ENCODE data around the gene SEMA6B. TPM values are rescaled to one million over a fixed set of nuclear protein-coding genes. Genes with fewer than 3 reads are reported as not detected.

SEMA6B gene
- polyA plus RNA-seq, 1 donor from 2014 or later = not detected

DNA sequence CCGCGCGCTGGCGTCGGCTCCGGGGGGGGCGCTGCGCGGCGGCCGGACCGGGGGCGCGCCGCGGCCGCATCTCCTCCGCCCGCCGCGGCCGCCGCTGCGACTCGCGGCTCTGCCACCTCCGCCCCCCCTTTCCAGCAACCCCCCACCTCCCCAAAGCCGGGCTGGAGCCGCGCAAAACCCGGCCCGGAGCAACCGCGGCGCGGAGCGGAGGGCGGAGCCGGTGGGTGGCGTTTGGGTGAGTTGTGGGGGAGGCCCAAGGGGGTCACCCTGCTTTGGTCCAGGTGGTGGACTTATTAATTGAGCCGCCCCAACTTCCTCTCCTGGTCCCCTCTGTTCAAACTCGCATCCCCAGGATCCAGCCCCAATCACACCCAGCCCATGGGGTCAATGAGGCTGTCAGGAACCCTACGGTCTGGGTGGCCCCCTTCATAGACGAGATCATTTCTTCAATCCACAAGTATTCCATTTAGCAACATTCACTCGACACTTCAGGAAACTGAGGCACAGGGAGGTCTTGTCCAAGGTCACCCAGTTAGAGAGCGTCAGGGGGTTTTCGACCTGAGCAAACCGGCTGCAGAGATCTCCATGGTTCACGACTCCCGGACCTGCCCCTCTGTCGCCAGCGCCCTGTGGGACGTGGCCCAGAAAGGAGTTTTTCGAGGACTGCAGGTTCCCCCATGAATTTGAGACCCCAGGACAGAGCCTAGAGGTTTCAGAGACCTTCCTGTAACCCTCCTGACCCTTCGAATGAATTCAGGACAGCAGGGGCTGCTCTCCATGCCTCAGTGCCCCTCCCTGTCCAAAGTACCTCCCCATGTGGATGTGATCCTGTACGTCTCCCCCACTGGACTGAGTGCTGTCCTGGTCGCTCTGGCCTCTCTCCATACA, 22.4 kb upstream of the SEMA6B start:
- Mint-ChIP-seq H3K4me3 (peak overlapping the region in 3 of 4 donors; percentile 63 to 70 (median 65)), H3K9me3 (no peaks in the 10 kb centered on the region), H3K27ac (no peak overlapping the region), H3K27me3 (peaks cover 45% of the 10 kb centered on the region), H3K4me1 (peaks cover 4 to 7% (median 5%) of the 10 kb centered on the region in 3 donors), H3K36me3 (peaks cover 2% of the 10 kb centered on the region)

GRCh38 chr19:4580961-4581665, 21.6 kb upstream of the SEMA6B start:
- H3K4me1 Mint-ChIP-seq = peaks cover 4 to 7% (median 5%) of the 10 kb centered on the region in 3 donors
- no peak overlapping the region for H3K27ac Mint-ChIP-seq
- H3K27me3 Mint-ChIP-seq = peaks cover 49% of the 10 kb centered on the region
- peaks cover 2% of the 10 kb centered on the region for H3K36me3 Mint-ChIP-seq
- no peaks in the 10 kb centered on the region for H3K9me3 Mint-ChIP-seq
- no peak overlapping the region for H3K4me3 Mint-ChIP-seq

DNA sequence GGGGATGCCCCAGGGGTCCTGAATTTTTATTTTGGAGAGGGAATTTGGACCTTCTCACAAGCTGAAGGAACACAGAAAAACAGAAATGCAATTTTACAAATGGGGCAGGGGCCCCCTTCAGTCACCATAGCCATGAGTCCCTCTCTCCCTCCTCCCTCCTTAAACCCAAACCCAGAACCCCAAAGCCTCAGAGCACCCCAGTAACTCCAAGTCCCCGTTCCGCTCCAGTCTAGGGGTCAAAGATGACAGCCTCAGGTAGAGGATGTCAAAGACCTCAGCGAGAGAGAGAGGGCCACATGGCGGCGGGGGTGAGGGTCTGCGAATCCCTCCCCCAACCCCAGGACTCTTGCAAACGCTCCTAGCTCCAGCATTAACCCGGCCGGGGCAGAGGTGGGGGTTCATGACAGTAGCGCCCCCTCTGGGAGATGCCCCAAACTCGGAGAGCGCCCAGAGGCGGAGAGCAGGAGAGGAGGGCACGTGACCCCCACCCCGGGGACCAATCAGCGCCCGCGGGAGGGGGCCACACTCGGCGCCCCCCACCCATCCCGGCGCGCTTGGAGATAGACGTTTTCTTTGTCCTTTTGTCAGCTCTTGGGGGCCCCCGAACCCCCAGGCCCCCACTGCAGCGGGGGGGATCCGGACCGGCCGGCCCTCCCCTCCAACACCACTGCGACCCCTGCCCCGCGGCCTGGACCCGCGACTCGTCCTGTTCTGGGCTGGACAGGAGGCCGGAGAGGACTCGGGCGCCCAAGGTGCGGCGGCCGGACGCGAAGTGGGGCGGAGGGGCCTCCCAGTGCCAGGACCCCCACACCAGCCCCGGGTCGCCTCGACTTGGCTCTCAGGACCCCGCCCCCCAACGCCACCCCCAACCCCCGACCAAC, 20.8 kb upstream of the SEMA6B start:
- Mint-ChIP-seq H3K4me1 (peaks cover 4 to 7% (median 6%) of the 10 kb centered on the region in 3 donors), H3K27me3 (peaks cover 46% of the 10 kb centered on the region), H3K4me3 (no peak overlapping the region), H3K27ac (no peak overlapping the region), H3K9me3 (no peaks in the 10 kb centered on the region), H3K36me3 (no peaks in the 10 kb centered on the region)

DNA sequence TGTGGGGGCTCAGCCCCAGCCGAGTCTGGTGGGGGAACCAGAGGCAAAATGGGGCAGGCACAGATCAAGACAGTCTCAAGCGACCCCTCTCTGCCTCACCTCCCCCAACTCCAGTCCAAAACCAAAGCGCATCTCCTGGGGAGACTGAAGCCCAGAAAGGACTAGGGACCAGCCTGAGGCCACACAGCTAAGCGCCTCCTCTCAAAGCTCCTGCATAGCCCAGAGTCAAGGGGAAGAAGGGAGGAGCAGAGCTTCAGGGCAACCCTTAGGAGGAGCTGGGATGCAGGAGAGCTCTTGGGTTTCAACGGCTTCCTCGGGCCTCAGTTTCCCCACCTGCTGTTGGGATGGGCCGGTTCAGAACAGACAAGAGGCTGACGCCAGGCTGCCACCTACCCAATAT, 19.9 kb upstream of the SEMA6B start:
- Mint-ChIP-seq H3K9me3 (no peaks in the 10 kb centered on the region), H3K4me1 (peaks cover 4 to 7% (median 5%) of the 10 kb centered on the region in 3 donors), H3K27ac (no peak overlapping the region), H3K36me3 (no peaks in the 10 kb centered on the region), H3K27me3 (peaks cover 43% of the 10 kb centered on the region), H3K4me3 (no peak overlapping the region)

- H3K27ac Mint-ChIP-seq = peak overlapping the region in 1 of 3 donors; percentile 53
- H3K27me3 Mint-ChIP-seq = peaks cover 43% of the 10 kb centered on the region
- peaks cover 4 to 7% (median 5%) of the 10 kb centered on the region in 3 donors for H3K4me1 Mint-ChIP-seq
- no peaks in the 10 kb centered on the region for H3K9me3 Mint-ChIP-seq
- H3K36me3 Mint-ChIP-seq = no peaks in the 10 kb centered on the region
- H3K4me3 Mint-ChIP-seq = no peak overlapping the region
These were observed 19.2 kb upstream of the SEMA6B start for GRCh38 chr19:4578552-4579248.

- no peaks in the 10 kb centered on the region for H3K36me3 Mint-ChIP-seq
- no peak overlapping the region for H3K27ac Mint-ChIP-seq
- peaks cover 36% of the 10 kb centered on the region for H3K27me3 Mint-ChIP-seq
- peaks cover 3 to 5% (median 4%) of the 10 kb centered on the region in 3 donors for H3K4me1 Mint-ChIP-seq
- H3K9me3 Mint-ChIP-seq = no peaks in the 10 kb centered on the region
- no peak overlapping the region for H3K4me3 Mint-ChIP-seq
These were observed 17.7 kb upstream of the SEMA6B start for GRCh38 chr19:4577020-4577782.

GRCh38 chr19:4576016-4576933, 16.8 kb upstream of the SEMA6B start:
- H3K27me3 Mint-ChIP-seq = peaks cover 32% of the 10 kb centered on the region
- H3K9me3 Mint-ChIP-seq = no peaks in the 10 kb centered on the region
- peaks cover 0 to 2% (median 0%) of the 10 kb centered on the region in 3 donors for H3K4me1 Mint-ChIP-seq
- H3K4me3 Mint-ChIP-seq = no peak overlapping the region
- H3K36me3 Mint-ChIP-seq = no peaks in the 10 kb centered on the region
- no peak overlapping the region for H3K27ac Mint-ChIP-seq

- H3K27me3 Mint-ChIP-seq = peaks cover 32% of the 10 kb centered on the region
- H3K9me3 Mint-ChIP-seq = no peaks in the 10 kb centered on the region
- peaks cover 0 to 2% (median 0%) of the 10 kb centered on the region in 3 donors for H3K4me1 Mint-ChIP-seq
- no peaks in the 10 kb centered on the region for H3K36me3 Mint-ChIP-seq
- no peak overlapping the region for H3K4me3 Mint-ChIP-seq
- H3K27ac Mint-ChIP-seq = no peak overlapping the region
These were observed 16.0 kb upstream of the SEMA6B start for GRCh38 chr19:4575267-4576015.

DNA sequence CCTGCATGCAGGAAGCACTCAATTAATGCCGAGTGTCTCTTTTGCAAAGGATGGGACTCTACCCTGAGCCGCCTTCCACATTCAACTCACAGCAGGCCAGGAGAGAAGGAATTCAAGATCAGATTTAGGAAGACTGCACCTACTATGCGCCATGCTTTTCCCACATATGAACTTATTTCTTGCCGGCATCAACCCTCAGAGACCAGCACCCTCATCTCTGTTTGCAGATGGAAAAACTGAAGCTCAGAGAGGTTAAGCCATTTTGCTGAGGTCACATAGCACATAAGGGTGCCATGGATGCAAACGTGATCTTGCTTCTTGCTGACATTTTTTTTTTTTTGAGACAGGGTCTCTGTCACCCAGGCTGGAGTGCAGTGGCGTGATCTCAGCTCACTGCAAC, 14.2 kb upstream of the SEMA6B start:
- H3K9me3 Mint-ChIP-seq = no peaks in the 10 kb centered on the region
- no peak overlapping the region for H3K27ac Mint-ChIP-seq
- H3K36me3 Mint-ChIP-seq = no peaks in the 10 kb centered on the region
- peaks cover 0 to 2% (median 0%) of the 10 kb centered on the region in 3 donors for H3K4me1 Mint-ChIP-seq
- no peak overlapping the region for H3K4me3 Mint-ChIP-seq
- H3K27me3 Mint-ChIP-seq = peaks cover 17% of the 10 kb centered on the region

DNA sequence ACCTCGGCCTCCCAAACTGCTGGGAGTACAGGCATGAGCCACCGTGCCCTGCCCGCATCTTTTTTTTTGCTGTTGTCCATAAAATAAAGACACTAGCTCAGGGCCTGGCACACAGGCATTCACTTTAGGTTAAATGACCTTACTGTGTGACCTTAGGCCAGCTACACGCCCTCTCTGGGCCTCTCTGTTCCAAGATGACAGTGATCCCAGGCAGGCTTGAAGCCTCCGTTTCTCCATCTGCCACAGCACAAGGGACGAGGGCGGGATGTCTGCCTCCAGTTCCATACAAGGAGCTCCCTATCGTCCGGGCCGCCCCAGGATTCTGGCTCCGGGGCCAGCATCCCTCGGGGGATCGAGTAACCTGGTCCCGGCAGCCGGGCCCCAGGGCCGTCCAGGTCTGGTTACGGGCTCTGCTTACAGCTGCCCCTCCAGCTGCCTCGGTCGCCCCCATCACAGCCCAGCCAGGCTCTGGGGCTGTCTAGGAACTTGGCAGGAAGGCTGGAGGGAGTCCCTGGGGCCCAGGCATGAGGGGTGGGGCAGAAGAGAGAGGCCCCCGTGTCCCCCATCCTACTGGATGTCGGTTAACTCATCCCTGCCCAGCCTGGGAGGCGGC, 11.9 kb upstream of the SEMA6B start:
- H3K27ac Mint-ChIP-seq = no peak overlapping the region
- H3K4me3 Mint-ChIP-seq = no peak overlapping the region
- H3K27me3 Mint-ChIP-seq = peaks cover 8% of the 10 kb centered on the region
- H3K4me1 Mint-ChIP-seq = peaks cover 0 to 2% (median 0%) of the 10 kb centered on the region in 3 donors
- H3K9me3 Mint-ChIP-seq = no peaks in the 10 kb centered on the region
- H3K36me3 Mint-ChIP-seq = no peaks in the 10 kb centered on the region

- Mint-ChIP-seq H3K27ac (no peak overlapping the region), H3K9me3 (no peaks in the 10 kb centered on the region), H3K4me1 (peaks cover 0 to under 1% (median 0%) of the 10 kb centered on the region in 3 donors), H3K27me3 (peaks cover 3% of the 10 kb centered on the region), H3K4me3 (no peak overlapping the region), H3K36me3 (no peaks in the 10 kb centered on the region)
These were observed 11.4 kb upstream of the SEMA6B start for GRCh38 chr19:4570916-4571304.

- Mint-ChIP-seq H3K36me3 (no peaks in the 10 kb centered on the region), H3K27ac (no peak overlapping the region), H3K27me3 (peaks cover 4% of the 10 kb centered on the region), H3K4me1 (no peaks in the 10 kb centered on the region), H3K4me3 (no peak overlapping the region), H3K9me3 (no peaks in the 10 kb centered on the region)
These were observed 10.9 kb upstream of the SEMA6B start for GRCh38 chr19:4570402-4570801.
